ENCODE measurements around the gene SDC4.

The SDC4 gene

DNA sequence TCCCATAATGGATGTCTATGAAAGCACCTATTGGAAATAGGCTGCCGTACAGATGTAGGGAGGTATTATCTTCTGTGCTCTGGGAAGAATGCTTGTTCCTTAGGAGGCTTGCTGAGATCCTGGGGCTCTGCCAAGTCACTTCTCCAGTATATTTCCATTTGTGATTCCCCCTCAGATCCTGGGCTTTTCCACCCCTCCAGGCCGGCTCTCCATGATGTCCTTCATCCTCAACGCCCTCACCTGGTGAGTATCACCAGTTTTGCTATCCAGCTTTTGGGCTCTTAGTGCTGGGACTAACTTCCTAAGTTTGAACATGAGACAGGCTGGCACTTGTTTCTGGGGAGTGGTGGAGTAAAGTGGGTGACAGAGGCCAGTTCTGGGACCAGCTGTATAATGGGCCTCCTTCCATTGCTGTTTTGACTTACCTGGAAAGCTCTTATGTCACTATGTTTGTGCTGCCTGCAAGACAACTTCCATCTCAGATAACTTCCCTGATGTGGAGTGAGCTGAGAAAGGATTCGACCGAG, 17.3 kb upstream of the SDC4 start:
- no peak for DNase-seq (ENCODE audit: extremely low read depth, low read depth)
- TF ChIP-seq, protein P1, sequence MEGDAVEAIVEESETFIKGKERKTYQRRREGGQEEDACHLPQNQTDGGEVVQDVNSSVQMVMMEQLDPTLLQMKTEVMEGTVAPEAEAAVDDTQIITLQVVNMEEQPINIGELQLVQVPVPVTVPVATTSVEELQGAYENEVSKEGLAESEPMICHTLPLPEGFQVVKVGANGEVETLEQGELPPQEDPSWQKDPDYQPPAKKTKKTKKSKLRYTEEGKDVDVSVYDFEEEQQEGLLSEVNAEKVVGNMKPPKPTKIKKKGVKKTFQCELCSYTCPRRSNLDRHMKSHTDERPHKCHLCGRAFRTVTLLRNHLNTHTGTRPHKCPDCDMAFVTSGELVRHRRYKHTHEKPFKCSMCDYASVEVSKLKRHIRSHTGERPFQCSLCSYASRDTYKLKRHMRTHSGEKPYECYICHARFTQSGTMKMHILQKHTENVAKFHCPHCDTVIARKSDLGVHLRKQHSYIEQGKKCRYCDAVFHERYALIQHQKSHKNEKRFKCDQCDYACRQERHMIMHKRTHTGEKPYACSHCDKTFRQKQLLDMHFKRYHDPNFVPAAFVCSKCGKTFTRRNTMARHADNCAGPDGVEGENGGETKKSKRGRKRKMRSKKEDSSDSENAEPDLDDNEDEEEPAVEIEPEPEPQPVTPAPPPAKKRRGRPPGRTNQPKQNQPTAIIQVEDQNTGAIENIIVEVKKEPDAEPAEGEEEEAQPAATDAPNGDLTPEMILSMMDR (IDR thresholded peaks at IDR 0.05; ENCODE audit: low read depth, low read length): no peak

DNA sequence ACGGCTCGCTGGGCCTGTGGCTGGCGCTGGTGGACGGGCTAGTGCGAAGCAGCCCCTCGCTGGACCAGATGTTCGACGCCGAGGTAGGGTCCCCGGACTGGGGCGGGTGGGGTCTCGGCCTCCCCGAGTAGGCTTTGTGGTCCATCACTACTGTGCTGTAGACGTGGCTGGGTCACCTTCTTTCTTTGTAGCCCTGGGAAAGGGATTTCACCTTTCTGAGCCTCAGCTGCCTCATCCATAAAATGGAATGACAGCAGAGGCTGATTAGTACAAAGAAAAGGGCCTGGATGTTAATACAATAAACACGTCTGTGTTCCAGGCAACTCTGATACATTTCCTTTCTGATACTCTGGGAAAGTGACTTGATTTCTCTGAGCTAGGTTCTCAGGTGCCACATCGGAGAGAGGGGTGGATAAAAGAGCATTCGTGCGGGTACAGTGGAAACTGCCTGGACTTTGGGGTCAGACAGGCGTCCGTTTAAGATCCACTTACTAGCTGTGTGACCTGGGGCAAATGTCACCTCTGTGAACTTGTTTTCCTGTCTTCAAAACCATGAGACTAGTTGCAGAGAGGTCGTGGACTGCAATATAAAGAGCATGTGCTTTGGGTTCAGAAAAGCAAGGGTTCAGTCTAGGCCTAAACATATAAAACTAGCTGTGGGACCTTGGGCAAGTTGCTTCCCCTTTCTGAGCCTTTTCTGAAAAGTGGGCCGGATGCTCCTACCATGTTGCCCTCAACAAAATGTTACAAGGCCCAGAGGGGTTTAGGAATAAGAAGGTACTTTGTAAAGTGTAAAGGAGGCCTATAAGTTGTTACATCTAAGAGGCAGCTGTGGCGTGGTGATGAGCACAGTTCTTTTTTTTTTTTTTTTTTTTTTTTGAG, 15.6 kb upstream of the SDC4 start:
- TF ChIP-seq, protein P1 (IDR thresholded peaks at IDR 0.05; ENCODE audit: low read depth, low read length): no peak
- no peak for DNase-seq (ENCODE audit: extremely low read depth, low read depth)

DNA sequence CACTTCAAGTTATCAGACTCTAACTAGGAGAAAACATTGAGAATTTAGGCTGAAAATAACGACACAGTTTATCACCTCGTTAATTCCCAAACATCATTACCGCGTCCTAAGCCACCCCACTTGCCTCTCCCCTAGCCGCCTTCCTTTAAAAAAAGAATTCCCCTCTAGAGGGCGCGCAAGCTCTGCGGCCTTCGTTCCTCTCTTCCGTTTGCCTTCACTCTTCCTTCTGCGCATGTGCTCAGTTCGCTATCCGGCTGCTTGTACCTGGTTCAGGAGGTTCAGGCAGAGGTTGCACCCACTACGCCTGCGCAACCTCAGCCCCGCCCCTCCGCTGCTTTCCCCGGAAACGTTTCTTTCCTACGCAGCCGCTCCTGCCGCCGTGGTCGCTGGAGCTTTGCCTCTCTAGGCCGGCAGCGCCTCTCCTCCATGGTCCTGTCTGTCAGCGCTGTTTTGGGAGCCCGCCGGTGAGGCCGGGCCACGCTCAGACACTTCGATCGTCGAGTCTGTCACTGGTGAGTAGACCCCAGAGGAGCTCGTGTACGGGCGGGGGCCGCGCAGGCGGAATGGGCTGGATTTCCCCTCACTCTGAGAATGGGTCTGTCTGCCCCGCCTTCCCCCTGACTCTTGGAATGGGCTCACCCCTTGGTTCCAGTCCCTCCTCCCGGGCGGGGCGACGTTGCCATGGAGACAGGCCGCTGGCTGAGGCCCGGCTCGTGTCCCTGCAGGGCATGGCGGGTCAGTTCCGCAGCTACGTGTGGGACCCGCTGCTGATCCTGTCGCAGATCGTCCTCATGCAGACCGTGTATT, 14.8 kb upstream of the SDC4 start, which contains the start of gene SYS1:
TSS of gene SYS1 (plus strand) at position 353 of the 807 bp plus-strand sequence. CDS start at position 729, 376 bp downstream.
- TF ChIP-seq, protein P1 (IDR thresholded peaks at IDR 0.05; ENCODE audit: low read depth, low read length): peak; percentile 83
- DNase-seq (ENCODE audit: extremely low read depth, low read depth): peak; percentile 97

DNA sequence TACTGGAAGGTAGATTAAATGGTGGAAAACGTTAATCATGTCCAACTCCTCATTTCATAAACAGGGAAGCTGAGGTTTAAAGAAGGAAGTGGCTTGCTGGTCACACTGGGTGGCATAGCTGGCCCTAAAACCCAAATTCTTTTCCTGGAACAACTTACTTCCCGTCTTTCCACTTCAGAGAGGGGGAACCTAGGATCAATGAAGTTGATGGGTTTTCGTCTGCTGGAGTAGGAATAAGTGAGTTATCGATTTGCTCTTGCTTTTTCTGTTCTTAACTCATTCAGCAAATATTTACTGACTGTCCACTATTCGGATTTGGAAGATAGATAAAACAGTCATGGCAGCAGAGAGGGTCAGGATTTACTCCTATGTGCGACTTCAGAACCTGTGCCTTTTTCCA, 13.6 kb upstream of the SDC4 start:
- TF ChIP-seq, protein P1 (IDR thresholded peaks at IDR 0.05; ENCODE audit: low read depth, low read length): no peak
- no peak for DNase-seq (ENCODE audit: extremely low read depth, low read depth)

DNA sequence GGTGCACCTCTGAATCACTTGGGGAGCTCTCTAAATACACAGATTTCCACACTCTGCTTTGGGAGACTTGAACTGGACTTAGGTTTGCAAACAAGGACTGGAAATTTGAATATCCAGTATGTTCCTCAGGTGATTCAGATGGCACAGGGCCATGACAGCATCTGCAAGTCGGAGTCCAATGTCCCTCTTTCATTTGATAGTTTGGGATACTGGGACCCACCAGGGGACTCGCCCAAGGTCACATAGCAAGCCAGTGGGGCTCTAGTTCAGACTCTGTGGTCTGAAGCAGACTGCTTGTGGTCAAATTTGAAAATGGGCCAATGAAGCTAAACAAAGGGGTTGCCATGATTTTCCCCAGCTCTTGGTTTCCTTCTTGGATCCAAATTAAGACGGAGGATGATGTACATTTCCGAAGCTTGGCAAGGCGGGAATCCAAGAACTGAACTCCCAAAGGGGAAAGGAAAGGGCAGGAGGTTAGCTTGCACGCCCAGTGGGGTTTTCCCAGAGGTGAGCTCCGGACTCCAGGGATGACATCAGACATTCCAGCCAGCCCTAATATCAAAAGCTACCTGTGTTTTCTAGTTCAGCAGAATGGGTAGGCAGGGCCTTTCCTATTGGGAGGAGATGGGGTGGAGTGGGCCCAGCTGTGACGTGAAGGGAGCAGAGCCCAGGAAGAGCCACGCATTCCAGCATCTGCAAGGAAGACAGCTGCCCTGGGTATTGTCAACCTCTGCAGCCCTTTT, 11.4 kb upstream of the SDC4 start:
- TF ChIP-seq, protein P1 (IDR thresholded peaks at IDR 0.05; ENCODE audit: low read depth, low read length): no peak
- DNase-seq (ENCODE audit: extremely low read depth, low read depth): no peak

DNA sequence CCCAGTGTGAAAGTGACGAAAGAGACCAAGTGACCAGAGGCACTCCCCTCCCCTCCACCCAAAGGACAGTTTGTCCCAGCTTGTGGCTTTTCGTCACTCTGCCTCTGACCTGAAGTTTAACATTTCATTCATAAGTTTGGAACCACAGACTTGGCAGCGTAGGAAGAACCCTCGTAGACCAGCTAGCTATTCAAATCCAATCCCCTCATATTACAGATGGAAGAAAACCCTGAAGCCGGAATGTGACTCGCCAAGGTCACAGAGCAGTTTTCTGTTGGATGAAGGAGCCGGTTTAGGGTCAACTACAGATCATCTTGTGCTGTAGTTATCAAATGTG, 10.8 kb upstream of the SDC4 start:
- TF ChIP-seq, protein P1 (IDR thresholded peaks at IDR 0.05; ENCODE audit: low read depth, low read length): no peak
- DNase-seq (ENCODE audit: extremely low read depth, low read depth): no peak

Data from AG09319 (cell line).